Measurements from ENCODE around the gene TMEM252. TPM values are rescaled to one million over a fixed set of nuclear protein-coding genes. Genes with fewer than 3 reads are reported as not detected.

The TMEM252 gene, protein sequence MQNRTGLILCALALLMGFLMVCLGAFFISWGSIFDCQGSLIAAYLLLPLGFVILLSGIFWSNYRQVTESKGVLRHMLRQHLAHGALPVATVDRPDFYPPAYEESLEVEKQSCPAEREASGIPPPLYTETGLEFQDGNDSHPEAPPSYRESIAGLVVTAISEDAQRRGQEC
- total RNA-seq: not detected
- total RNA-seq: 0 reads per million in 2 donors

GRCh38 chr9:68540712-68541535 is at the start of gene TMEM252:
TSS of gene TMEM252 (minus strand) at chr9:68540883. CDS start at chr9:68540814, 69 bp downstream.
- Mint-ChIP-seq H3K4me3 (no peak within 1 kb of the TSS), H3K27ac (no peak within 1 kb of the TSS), H3K36me3 (ENCODE audit: low read depth) (no peaks in the 10 kb centered on the region), H3K27me3 (peaks cover 39% of the 10 kb centered on the region), H3K4me1 (no peaks in the 10 kb centered on the region)
- H3K9me3 ChIP-seq (ENCODE audit: control insufficient read depth, low read length, poor library complexity, severe bottlenecking): no peaks in the 10 kb centered on the region
- DNase-seq (no peak), ATAC-seq (no peak)

GRCh38 chr9:68585034-68585761 is 44.5 kb upstream of the TMEM252 start:
- peaks cover 11% of the 10 kb centered on the region for H3K27me3 Mint-ChIP-seq
- H3K4me1 Mint-ChIP-seq: peaks cover 7% of the 10 kb centered on the region
- H3K36me3 Mint-ChIP-seq (ENCODE audit: low read depth): no peaks in the 10 kb centered on the region

GRCh38 chr9:68584189-68585033 is 43.7 kb upstream of the TMEM252 start:
- Mint-ChIP-seq H3K27me3 (peaks cover 11% of the 10 kb centered on the region), H3K4me3 (no peak overlapping the region), H3K27ac (no peak overlapping the region), H3K4me1 (peaks cover 7% of the 10 kb centered on the region), H3K36me3 (ENCODE audit: low read depth) (no peaks in the 10 kb centered on the region)
- ATAC-seq: peak; percentile 100
- no peaks in the 10 kb centered on the region for H3K9me3 ChIP-seq (ENCODE audit: control insufficient read depth, low read length, poor library complexity, severe bottlenecking)
- DNase-seq: peak; percentile 56 to 80 (median 68)

More at GRCh38 chr9:68585034-68585761, 44.5 kb upstream of the TMEM252 start:
- Mint-ChIP-seq H3K27ac (no peak overlapping the region), H3K4me3 (no peak overlapping the region)
- ATAC-seq (no peak), DNase-seq (no peak)
- H3K9me3 ChIP-seq (ENCODE audit: control insufficient read depth, low read length, poor library complexity, severe bottlenecking): no peaks in the 10 kb centered on the region

- Mint-ChIP-seq H3K27me3 (peaks cover 11% of the 10 kb centered on the region), H3K36me3 (ENCODE audit: low read depth) (no peaks in the 10 kb centered on the region), H3K27ac (no peak overlapping the region), H3K4me1 (peaks cover 7% of the 10 kb centered on the region), H3K4me3 (no peak overlapping the region)
- no peak for ATAC-seq
- H3K9me3 ChIP-seq (ENCODE audit: control insufficient read depth, low read length, poor library complexity, severe bottlenecking): no peaks in the 10 kb centered on the region
- DNase-seq: no peak
Measured at GRCh38 chr9:68581696-68582095, 41.0 kb upstream of the TMEM252 start.

- H3K36me3 Mint-ChIP-seq (ENCODE audit: low read depth): no peaks in the 10 kb centered on the region
- no peak for DNase-seq
- H3K9me3 ChIP-seq (ENCODE audit: control insufficient read depth, low read length, poor library complexity, severe bottlenecking): no peaks in the 10 kb centered on the region
- H3K27me3 Mint-ChIP-seq: peaks cover 10% of the 10 kb centered on the region
- no peak overlapping the region for H3K27ac Mint-ChIP-seq
- no peak overlapping the region for H3K4me3 Mint-ChIP-seq
- ATAC-seq: no peak
- peaks cover under 1% of the 10 kb centered on the region for H3K4me1 Mint-ChIP-seq
Measured at GRCh38 chr9:68577774-68578591, 37.3 kb upstream of the TMEM252 start.

- no peak for ATAC-seq
- Mint-ChIP-seq H3K27me3 (peaks cover 9% of the 10 kb centered on the region), H3K27ac (no peak overlapping the region), H3K4me3 (no peak overlapping the region), H3K36me3 (ENCODE audit: low read depth) (no peaks in the 10 kb centered on the region), H3K4me1 (no peaks in the 10 kb centered on the region)
- H3K9me3 ChIP-seq (ENCODE audit: control insufficient read depth, low read length, poor library complexity, severe bottlenecking): no peaks in the 10 kb centered on the region
- DNase-seq: no peak
Measured at GRCh38 chr9:68575817-68576216, 35.1 kb upstream of the TMEM252 start.

DNA sequence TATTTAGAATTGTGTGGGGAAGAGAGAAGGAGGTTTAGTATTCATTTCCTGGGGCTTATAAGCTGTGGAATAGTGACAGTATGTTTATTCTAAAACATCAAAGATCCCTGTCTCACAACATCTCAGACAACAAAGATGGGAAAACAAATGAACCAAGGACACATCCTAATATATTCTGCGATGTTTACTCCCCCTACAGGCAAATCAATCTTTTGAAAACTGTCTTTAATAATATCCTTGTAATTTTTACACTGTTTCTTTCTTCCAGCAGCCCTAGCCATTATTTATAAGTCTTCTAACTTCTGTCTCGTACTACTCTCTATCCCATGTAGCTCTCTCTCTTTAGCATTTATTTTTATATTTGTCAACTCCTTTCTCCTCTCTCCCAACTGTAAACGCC is 33.5 kb upstream of the TMEM252 start:
- H3K4me3 Mint-ChIP-seq: no peak overlapping the region
- no peak for ATAC-seq
- H3K9me3 ChIP-seq (ENCODE audit: control insufficient read depth, low read length, poor library complexity, severe bottlenecking): no peaks in the 10 kb centered on the region
- peaks cover 24% of the 10 kb centered on the region for H3K27me3 Mint-ChIP-seq
- H3K36me3 Mint-ChIP-seq (ENCODE audit: low read depth): no peaks in the 10 kb centered on the region
- DNase-seq: no peak
- no peak overlapping the region for H3K27ac Mint-ChIP-seq
- no peaks in the 10 kb centered on the region for H3K4me1 Mint-ChIP-seq

- no peaks in the 10 kb centered on the region for H3K9me3 ChIP-seq (ENCODE audit: control insufficient read depth, low read length, poor library complexity, severe bottlenecking)
- Mint-ChIP-seq H3K4me1 (peaks cover 2% of the 10 kb centered on the region), H3K4me3 (no peak overlapping the region), H3K36me3 (ENCODE audit: low read depth) (no peaks in the 10 kb centered on the region), H3K27ac (no peak overlapping the region), H3K27me3 (peaks cover 60% of the 10 kb centered on the region)
- ATAC-seq (no peak), DNase-seq (no peak)
Measured at GRCh38 chr9:68567565-68567964, 26.9 kb upstream of the TMEM252 start.

DNA sequence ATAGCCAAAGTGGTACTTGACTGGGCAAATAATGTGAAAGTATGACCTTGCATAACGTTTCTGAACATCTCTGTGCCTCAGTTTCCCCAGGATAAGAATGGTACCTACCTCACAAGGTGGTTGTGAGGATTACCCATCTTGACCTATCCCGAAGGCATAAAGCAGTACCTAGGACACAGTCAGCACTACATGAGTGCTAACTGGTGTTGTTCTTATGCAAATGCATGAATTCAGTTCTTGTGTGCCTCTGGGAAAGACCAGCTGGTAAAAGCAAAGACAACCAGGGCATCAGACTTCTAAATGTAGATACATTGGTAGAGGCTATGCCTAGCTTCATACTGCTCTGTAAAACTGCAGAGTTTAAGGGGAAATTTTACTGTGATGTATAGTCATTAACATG is 21.8 kb upstream of the TMEM252 start:
- no peak for ATAC-seq
- H3K27me3 Mint-ChIP-seq: peaks cover 56% of the 10 kb centered on the region
- no peak overlapping the region for H3K27ac Mint-ChIP-seq
- no peak for DNase-seq
- no peaks in the 10 kb centered on the region for H3K9me3 ChIP-seq (ENCODE audit: control insufficient read depth, low read length, poor library complexity, severe bottlenecking)
- no peak overlapping the region for H3K4me3 Mint-ChIP-seq
- no peaks in the 10 kb centered on the region for H3K4me1 Mint-ChIP-seq
- no peaks in the 10 kb centered on the region for H3K36me3 Mint-ChIP-seq (ENCODE audit: low read depth)

- no peaks in the 10 kb centered on the region for H3K4me1 Mint-ChIP-seq
- no peaks in the 10 kb centered on the region for H3K36me3 Mint-ChIP-seq (ENCODE audit: low read depth)
- H3K4me3 Mint-ChIP-seq: no peak overlapping the region
- DNase-seq (peak in 1 of 3 donors; percentile 32), ATAC-seq (peak; percentile 68)
- H3K9me3 ChIP-seq (ENCODE audit: control insufficient read depth, low read length, poor library complexity, severe bottlenecking): no peaks in the 10 kb centered on the region
- H3K27ac Mint-ChIP-seq: no peak overlapping the region
- peaks cover 62% of the 10 kb centered on the region for H3K27me3 Mint-ChIP-seq
Measured at GRCh38 chr9:68560071-68560844, 19.6 kb upstream of the TMEM252 start.

DNA sequence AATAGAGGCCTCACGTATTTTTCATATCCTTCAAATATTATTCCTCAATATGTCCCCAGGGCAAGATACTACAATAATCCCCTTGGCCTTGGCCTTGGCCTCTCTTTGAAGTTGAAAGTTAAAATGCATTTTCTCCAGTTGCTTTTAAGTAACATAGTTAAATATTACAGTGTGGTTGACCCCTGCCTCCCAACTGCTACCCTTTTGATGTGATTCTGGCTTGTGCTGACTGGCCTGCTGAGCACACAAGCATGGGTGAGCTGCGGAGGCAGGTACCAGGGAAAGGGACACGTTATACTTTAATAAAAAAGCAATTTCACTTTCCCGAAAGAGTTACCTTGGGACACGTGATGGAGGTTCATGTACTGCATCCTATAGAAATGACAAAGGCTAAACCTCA is 17.9 kb upstream of the TMEM252 start:
- peaks cover 58% of the 10 kb centered on the region for H3K27me3 Mint-ChIP-seq
- no peak for ATAC-seq
- no peak for DNase-seq
- no peak overlapping the region for H3K27ac Mint-ChIP-seq
- no peak overlapping the region for H3K4me3 Mint-ChIP-seq
- H3K36me3 Mint-ChIP-seq (ENCODE audit: low read depth): no peaks in the 10 kb centered on the region
- no peaks in the 10 kb centered on the region for H3K9me3 ChIP-seq (ENCODE audit: control insufficient read depth, low read length, poor library complexity, severe bottlenecking)
- H3K4me1 Mint-ChIP-seq: no peaks in the 10 kb centered on the region

Measured in T-helper 17 cell (primary cell).